Liver (tissue), 9 donors: ENCODE results near the gene EFCC1. TPM values are rescaled to one million over a fixed set of nuclear protein-coding genes. Genes with fewer than 3 reads are reported as not detected.

ENCODE experiments used
- DNase-seq: peaks from one replicate; pipeline ENCODE4 v3.0.0-alpha.2; 2017; ENCODE audit warnings: low spot score
- H3K27ac ChIP-seq, 2 donors: one replicate each; pipeline ENCODE4 v1.7.0; 2013; ENCODE audit warnings: inconsistent platforms in 2 of 2, low read length in 2 of 2, control low read depth in 1 of 2, low read depth in 1 of 2, mild to moderate bottlenecking in 1 of 2
- H3K27me3 ChIP-seq, 4 donors: one replicate each; pipeline versions ENCODE4 v1.6.1 to v1.7.0; 2013; ENCODE audit warnings: low read length in 3 of 4, inconsistent platforms in 1 of 4, mild to moderate bottlenecking in 1 of 4, moderate library complexity in 1 of 4; ENCODE audit not compliant: control insufficient read depth in 4 of 4, insufficient read depth in 4 of 4
- H3K36me3 ChIP-seq, 4 donors: one replicate each; pipeline versions ENCODE4 v1.6.1 to v1.7.0; 2013; ENCODE audit warnings: low read length in 3 of 4, mild to moderate bottlenecking in 3 of 4, low read depth in 1 of 4, moderate library complexity in 1 of 4; ENCODE audit not compliant: control insufficient read depth in 4 of 4, insufficient read depth in 3 of 4
- H3K4me1 ChIP-seq, 4 donors: one replicate each; pipeline versions ENCODE4 v1.6.1 to v1.7.0; 2013; ENCODE audit warnings: low read length in 3 of 4, mild to moderate bottlenecking in 3 of 4, moderate library complexity in 1 of 4; ENCODE audit not compliant: control insufficient read depth in 4 of 4, insufficient read depth in 4 of 4
- H3K4me3 ChIP-seq, 3 donors: one replicate each; pipeline versions ENCODE4 v1.6.1 to v1.7.0; 2013; ENCODE audit warnings: low read length in 3 of 3, control low read depth in 1 of 3, low read depth in 1 of 3, mild to moderate bottlenecking in 1 of 3
- H3K9ac ChIP-seq, 2 donors: one replicate each; pipeline ENCODE4 v1.7.0; 2013; ENCODE audit warnings: low read length in 2 of 2, mild to moderate bottlenecking in 2 of 2, moderate library complexity in 2 of 2, control low read depth in 1 of 2, low read depth in 1 of 2
- H3K9me3 ChIP-seq, 4 donors: one replicate each; pipeline versions ENCODE4 v1.6.1 to v1.7.0; 2013; ENCODE audit warnings: low read length in 3 of 4; ENCODE audit not compliant: control insufficient read depth in 4 of 4
- ATF3 ChIP-seq: IDR thresholded peaks from 2 replicates; pipeline ENCODE4 v1.6.1; 2016; ENCODE audit warnings: antibody characterized with exemption
- CTCF ChIP-seq: fragments of 150-350 bp; IDR thresholded peaks from 2 replicates; pipeline ENCODE4 v1.5.1; 2017; ENCODE audit warnings: improper control_type of control experiment, low read depth, low read length; ENCODE audit not compliant: missing input control
- EGR1 ChIP-seq, 2 donors: IDR thresholded peaks; 2 replicates each; pipeline ENCODE4 v1.6.1; 2016 to 2018; ENCODE audit warnings: antibody characterized with exemption in 2 of 2, low read depth in 2 of 2
- FOXA1 ChIP-seq: IDR thresholded peaks from 2 replicates; pipeline ENCODE4 v1.6.1; 2016; ENCODE audit warnings: antibody characterized with exemption
- FOXA2 ChIP-seq: IDR thresholded peaks from 2 replicates; pipeline ENCODE4 v1.6.1; 2016; ENCODE audit warnings: antibody characterized with exemption
- GABPA ChIP-seq, 2 donors: IDR thresholded peaks in 1 of 2; conservative IDR thresholded peaks in 1 of 2; 2 replicates each; pipeline ENCODE4 v1.6.1; 2016; ENCODE audit warnings: antibody characterized with exemption in 2 of 2, mild to moderate bottlenecking in 1 of 2, moderate library complexity in 1 of 2
- HNF4A ChIP-seq, 2 donors: conservative IDR thresholded peaks; 2 replicates each; pipeline ENCODE4 v1.6.1; 2016; ENCODE audit warnings: antibody characterized with exemption in 2 of 2, mild to moderate bottlenecking in 2 of 2
- HNF4G ChIP-seq: IDR thresholded peaks from 2 replicates; pipeline ENCODE4 v1.6.1; 2016; ENCODE audit warnings: antibody characterized with exemption
- JUND ChIP-seq, 2 donors: IDR thresholded peaks; 2 replicates each; pipeline ENCODE4 v1.6.1; 2016; ENCODE audit warnings: antibody characterized with exemption in 2 of 2
- NR2F2 ChIP-seq: IDR thresholded peaks from 2 replicates; pipeline ENCODE4 v1.6.1; 2016; ENCODE audit warnings: antibody characterized with exemption
- RAD21 ChIP-seq, 2 donors: IDR thresholded peaks; 2 replicates each; pipeline ENCODE4 v1.6.1; 2016; ENCODE audit warnings: antibody characterized with exemption in 2 of 2, mild to moderate bottlenecking in 2 of 2
- REST ChIP-seq: IDR thresholded peaks from 2 replicates; pipeline ENCODE4 v1.6.1; 2016; ENCODE audit warnings: antibody characterized with exemption, mild to moderate bottlenecking
- RXRA ChIP-seq, 2 donors: IDR thresholded peaks; 2 replicates each; pipeline ENCODE4 v1.6.1; 2017 to 2018; ENCODE audit warnings: antibody characterized with exemption in 2 of 2, mild to moderate bottlenecking in 1 of 2
- SP1 ChIP-seq: IDR thresholded peaks from 2 replicates; pipeline ENCODE4 v1.6.1; 2018; ENCODE audit warnings: antibody characterized with exemption, mild to moderate bottlenecking
- TAF1 ChIP-seq: conservative IDR thresholded peaks from 2 replicates; pipeline ENCODE4 v1.6.1; 2016; ENCODE audit warnings: antibody characterized with exemption, mild to moderate bottlenecking
- YY1 ChIP-seq: IDR thresholded peaks from 2 replicates; pipeline ENCODE4 v1.6.1; 2016; ENCODE audit warnings: antibody characterized with exemption, mild to moderate bottlenecking
- WGBS: extraction: QIAGEN DNeasy Blood & Tissue Kit; methylation state at CpG from one replicate; pipeline ENCODE4 v1.1.7; 2013; 5-methylcytosine and 5-hydroxymethylcytosine counted together
- polyA plus RNA-seq, 2 donors: library from polyadenylated mRNA; stranded (reverse) in 1 of 2; unstranded in 1 of 2; fragments of 200-250 nt in 1 of 2; fragments of >200 nt in 1 of 2; fragmentation: Nextera tagmentation in 1 of 2; extraction: Ambion mirVana in 1 of 2; gene quantifications; one replicate each; pipeline versions ENCODE4 v1.2.1 to v1.2.3, GENCODE V29; 2013 to 2015
- total RNA-seq, 2 donors: library from RNA; depleted of rRNA; stranded (reverse); fragments of >200 nt; gene quantifications; one replicate each; pipeline ENCODE4 v1.2.3, GENCODE V29; 2014
- donor health status: healthy.
- donor health status: healthy.
- donor health status: healthy.
- donor health status: healthy.
- donor health status: healthy.

EFCC1 gene
- total and polyA plus RNA-seq, 4 donors: 0.08 to 1.0 (median 0.24) TPM

- Histone ChIP-seq H3K36me3 (no peaks in the 10 kb centered on the region), H3K9me3 (no peaks in the 10 kb centered on the region), H3K27me3 (peaks cover 0 to 4% (median 0%) of the 10 kb centered on the region in 4 donors), H3K4me3 (no peak overlapping the region), H3K27ac (no peak overlapping the region), H3K9ac (no peak overlapping the region), H3K4me1 (peaks cover 4 to 15% (median 6%) of the 10 kb centered on the region in 4 donors)
- TF ChIP-seq FOXA1: no peak
- no peak for TF ChIP-seq HNF4A (conservative IDR thresholded peaks at IDR 0.05)
- no peak for TF ChIP-seq NR2F2
- TF ChIP-seq YY1: no peak
- TF ChIP-seq SP1: no peak
- TF ChIP-seq GABPA (IDR thresholded peaks at IDR 0.05 in 1 of 2, conservative IDR thresholded peaks at IDR 0.05 in 1 of 2): no peak
- TF ChIP-seq HNF4G: no peak
- 88% methylated on average over 2 of the region's 2 CpGs for WGBS
- DNase-seq: no peak
These were observed 6.7 kb downstream of the EFCC1 start for GRCh38 chr3:129007792-129008191.

GRCh38 chr3:129009266-129009665 lies 8.2 kb downstream of the EFCC1 start:
- Histone ChIP-seq H3K9me3 (no peaks in the 10 kb centered on the region), H3K9ac (no peak overlapping the region), H3K4me1 (peaks cover 0 to 3% (median 1%) of the 10 kb centered on the region in 4 donors), H3K27ac (no peak overlapping the region), H3K27me3 (no peaks in the 10 kb centered on the region), H3K36me3 (no peaks in the 10 kb centered on the region), H3K4me3 (no peak overlapping the region)
- DNase-seq: no peak
- 94% methylated on average over 2 of the region's 2 CpGs for WGBS
- TF ChIP-seq REST: no peak
- TF ChIP-seq FOXA1: no peak
- no peak for TF ChIP-seq HNF4G
- no peak for TF ChIP-seq ATF3
- no peak for TF ChIP-seq EGR1 (IDR thresholded peaks at IDR 0.05; ENCODE audit: low read depth in 2 of 2)
- TF ChIP-seq RXRA (IDR thresholded peaks at IDR 0.05): no peak
- no peak for TF ChIP-seq RAD21 (IDR thresholded peaks at IDR 0.05)
- no peak for TF ChIP-seq TAF1
- no peak for TF ChIP-seq CTCF
- TF ChIP-seq HNF4A (conservative IDR thresholded peaks at IDR 0.05): no peak
- TF ChIP-seq JUND (IDR thresholded peaks at IDR 0.05): no peak
- no peak for TF ChIP-seq SP1
- no peak for TF ChIP-seq NR2F2
- no peak for TF ChIP-seq FOXA2
